Adrenal gland (tissue), 5 donors: Measurements from ENCODE around the gene EXOC6.

Experiments
- CTCF ChIP-seq, 6 experiments: fragments of 450-650 bp in 4 of 6; fragments of 200-600 bp in 2 of 6; sonication (generic) in 1 of 6; IDR thresholded peaks; 1 replicate in 5 of 6; 2 replicates in 1 of 6; pipeline versions ENCODE4 v1.5.1 to v1.8.0; 2016 to 2021; ENCODE audit warnings: antibody characterized with exemption in 6 of 6, mild to moderate bottlenecking in 2 of 6, moderate library complexity in 1 of 6
- POLR2A ChIP-seq, 2 donors: fragments of 450-650 bp; IDR thresholded peaks; one replicate each; pipeline ENCODE4 v1.6.1; 2017; ENCODE audit warnings: antibody characterized with exemption in 2 of 2, mild to moderate bottlenecking in 2 of 2, moderate library complexity in 1 of 2
- donor health status: DM: no; HTN: no; CAD: no.

GRCh38 chr10:92847202-92847864, 987 bp upstream of the EXOC6 start:
- TF ChIP-seq CTCF (IDR thresholded peaks at IDR 0.05) = no peak
- peak in 1 of 2 donors; percentile 17 for TF ChIP-seq POLR2A (IDR thresholded peaks at IDR 0.05)
